Transverse colon (tissue), 4 donors: ENCODE measurements around the gene TSPAN9. TPM values are rescaled to one million over a fixed set of nuclear protein-coding genes. Genes with fewer than 3 reads are reported as not detected.

Experiments used
- DNase-seq: peaks from one replicate; pipeline ENCODE4 v3.0.0-alpha.2; 2019
- H3K27ac ChIP-seq, 4 donors: fragments of 200-600 bp; sonication (generic); 2 replicates each; pipeline ENCODE4 v1.5.1; 2016 to 2018; ENCODE audit warnings: inconsistent platforms in 4 of 4
- H3K27me3 ChIP-seq: fragments of 200-600 bp; sonication (generic); 2 replicates; pipeline ENCODE4 v1.5.1; 2017; ENCODE audit warnings: inconsistent platforms
- H3K36me3 ChIP-seq, 4 donors: fragments of 200-600 bp; sonication (generic); 2 replicates each; pipeline ENCODE4 v1.5.1; 2017 to 2019; ENCODE audit warnings: inconsistent platforms in 4 of 4
- H3K4me1 ChIP-seq, 4 donors: fragments of 200-600 bp; sonication (generic); 2 replicates each; pipeline ENCODE4 v1.5.1; 2017 to 2020; ENCODE audit warnings: inconsistent platforms in 4 of 4
- H3K4me3 ChIP-seq, 4 donors: fragments of 200-600 bp; sonication (generic); 1 replicate in 1 of 4; 2 replicates in 3 of 4; pipeline versions ENCODE4 v1.5.1 to v1.6.1; 2017 to 2019; ENCODE audit warnings: inconsistent platforms in 4 of 4
- H3K9me3 ChIP-seq, 2 donors: fragments of 200-600 bp; sonication (generic); 2 replicates each; pipeline ENCODE4 v1.5.1; 2017 to 2019; ENCODE audit warnings: inconsistent platforms in 2 of 2
- EP300 ChIP-seq: sonication (generic); formaldehyde crosslinking; IDR thresholded peaks from one replicate; pipeline ENCODE4 v1.6.1; 2017; ENCODE audit warnings: antibody characterized with exemption, low read depth
- POLR2A ChIP-seq: fragments of 450-650 bp; IDR thresholded peaks from one replicate; pipeline ENCODE4 v1.6.1; 2016; ENCODE audit warnings: antibody characterized with exemption, mild to moderate bottlenecking, moderate library complexity
- POLR2AphosphoS5 ChIP-seq, 3 donors: sonication (generic); formaldehyde crosslinking; IDR thresholded peaks; one replicate each; pipeline ENCODE4 v1.6.1; 2016; ENCODE audit warnings: antibody characterized with exemption in 3 of 3
- WGBS, 2 donors: methylation state at CpG; one replicate each; pipeline ENCODE4 v1.1.5; 2018; ENCODE audit warnings: low coverage in 1 of 2; 5-methylcytosine and 5-hydroxymethylcytosine counted together
- in situ Hi-C, 4 donors: fragments of 200-750 bp; cut with MboI; loops; one replicate each; pipeline versions ENCODE4 v1.15.0 to v1.15.1; 2017; ENCODE audit warnings: low sequenced_read_pairs in 3 of 4, low pct_ligation_motif_present in 1 of 4, low pct_unique_long_range_greater_than_20kb in 1 of 4
- intact Hi-C: fragments of 100-400 bp; cut with DNase I; formaldehyde crosslinking; loops from one replicate; pipeline ENCODE4 v1.15.1; 2023; ENCODE audit warnings: low total_unique reads
- total RNA-seq, 4 donors: library from RNA; depleted of rRNA; stranded (reverse); fragments of >200 nt; gene quantifications; one replicate each; pipeline ENCODE4 v1.1.0, GENCODE V29; 2016
- TF ChIP-seq, protein P1 (sequence below), 5 experiments: fragments of 200-600 bp in 3 of 5; fragments of 450-650 bp in 2 of 5; sonication (generic) in 3 of 5; IDR thresholded peaks; 1 replicate in 2 of 5; 2 replicates in 3 of 5; pipeline ENCODE4 v1.5.1; 2016 to 2017; ENCODE audit warnings: antibody characterized with exemption in 5 of 5, inconsistent platforms in 3 of 5, mild to moderate bottlenecking in 2 of 5, moderate library complexity in 1 of 5

Gene TSPAN9
- total RNA-seq, 4 donors from 2014 or later = 4.2 to 9.3 (median 6.1) TPM

GRCh38 chr12:3103806-3104205, 26.6 kb downstream of the TSPAN9 start:
- H3K4me3 ChIP-seq = no peak overlapping the region
- no peaks in the 10 kb centered on the region for H3K27me3 ChIP-seq
- 40 to 73% methylated on average over 1 to 7 of the region's 7 CpGs for WGBS, 2 donors
- H3K9me3 ChIP-seq = no peaks in the 10 kb centered on the region
- no peaks in the 10 kb centered on the region for H3K36me3 ChIP-seq
- peaks cover 0 to 13% (median 3%) of the 10 kb centered on the region in 4 donors for H3K4me1 ChIP-seq
- H3K27ac ChIP-seq = no peak overlapping the region
- in situ Hi-C loops (no loop called here), intact Hi-C loops (no loop called here)
- TF ChIP-seq POLR2A (no peak), EP300 (no peak), POLR2AphosphoS5 (IDR thresholded peaks at IDR 0.05) (no peak)
- TF ChIP-seq, protein P1, sequence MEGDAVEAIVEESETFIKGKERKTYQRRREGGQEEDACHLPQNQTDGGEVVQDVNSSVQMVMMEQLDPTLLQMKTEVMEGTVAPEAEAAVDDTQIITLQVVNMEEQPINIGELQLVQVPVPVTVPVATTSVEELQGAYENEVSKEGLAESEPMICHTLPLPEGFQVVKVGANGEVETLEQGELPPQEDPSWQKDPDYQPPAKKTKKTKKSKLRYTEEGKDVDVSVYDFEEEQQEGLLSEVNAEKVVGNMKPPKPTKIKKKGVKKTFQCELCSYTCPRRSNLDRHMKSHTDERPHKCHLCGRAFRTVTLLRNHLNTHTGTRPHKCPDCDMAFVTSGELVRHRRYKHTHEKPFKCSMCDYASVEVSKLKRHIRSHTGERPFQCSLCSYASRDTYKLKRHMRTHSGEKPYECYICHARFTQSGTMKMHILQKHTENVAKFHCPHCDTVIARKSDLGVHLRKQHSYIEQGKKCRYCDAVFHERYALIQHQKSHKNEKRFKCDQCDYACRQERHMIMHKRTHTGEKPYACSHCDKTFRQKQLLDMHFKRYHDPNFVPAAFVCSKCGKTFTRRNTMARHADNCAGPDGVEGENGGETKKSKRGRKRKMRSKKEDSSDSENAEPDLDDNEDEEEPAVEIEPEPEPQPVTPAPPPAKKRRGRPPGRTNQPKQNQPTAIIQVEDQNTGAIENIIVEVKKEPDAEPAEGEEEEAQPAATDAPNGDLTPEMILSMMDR (IDR thresholded peaks at IDR 0.05) = no peak
- no peak for DNase-seq

GRCh38 chr12:3105690-3106479, 28.7 kb downstream of the TSPAN9 start:
- intact Hi-C loops = no loop called here
- H3K27me3 ChIP-seq = no peaks in the 10 kb centered on the region
- in situ Hi-C loops = no loop called here
- H3K4me3 ChIP-seq = no peak overlapping the region
- H3K27ac ChIP-seq = no peak overlapping the region
- no peaks in the 10 kb centered on the region for H3K9me3 ChIP-seq
- peaks cover 0 to 13% (median 3%) of the 10 kb centered on the region in 4 donors for H3K4me1 ChIP-seq
- no peak for DNase-seq
- TF ChIP-seq POLR2AphosphoS5 (IDR thresholded peaks at IDR 0.05) (no peak), POLR2A (no peak), EP300 (no peak)
- TF ChIP-seq, protein P1 (IDR thresholded peaks at IDR 0.05) = no peak
- no peaks in the 10 kb centered on the region for H3K36me3 ChIP-seq
- WGBS, 2 donors = 90 to 91% methylated on average over 20 to 29 of the region's 29 CpGs

GRCh38 chr12:3106579-3106978, 29.4 kb downstream of the TSPAN9 start:
- no peak for TF ChIP-seq POLR2A
- TF ChIP-seq, protein P1 (IDR thresholded peaks at IDR 0.05) = no peak
- TF ChIP-seq EP300 = no peak
- TF ChIP-seq POLR2AphosphoS5 (IDR thresholded peaks at IDR 0.05) = no peak

GRCh38 chr12:3107071-3107583, 29.9 kb downstream of the TSPAN9 start:
- H3K4me1 ChIP-seq = peaks cover 0 to 11% (median 3%) of the 10 kb centered on the region in 4 donors

More at GRCh38 chr12:3106579-3106978, 29.4 kb downstream of the TSPAN9 start:
- 20 to 70% methylated on average over 1 to 7 of the region's 7 CpGs for WGBS, 2 donors
- Histone ChIP-seq H3K4me3 (no peak overlapping the region), H3K4me1 (peaks cover 0 to 13% (median 3%) of the 10 kb centered on the region in 4 donors), H3K27ac (no peak overlapping the region), H3K9me3 (no peaks in the 10 kb centered on the region), H3K36me3 (no peaks in the 10 kb centered on the region), H3K27me3 (no peaks in the 10 kb centered on the region)
- intact Hi-C loops (no loop called here), in situ Hi-C loops (no loop called here)
- DNase-seq = no peak

More at GRCh38 chr12:3107071-3107583, 29.9 kb downstream of the TSPAN9 start:
- H3K36me3 ChIP-seq = no peaks in the 10 kb centered on the region
- in situ Hi-C loops (no loop called here), intact Hi-C loops (no loop called here)
- no peak for TF ChIP-seq POLR2AphosphoS5 (IDR thresholded peaks at IDR 0.05)
- no peak for TF ChIP-seq POLR2A
- TF ChIP-seq, protein P1 (IDR thresholded peaks at IDR 0.05) = no peak
- TF ChIP-seq EP300 = no peak
- DNase-seq = no peak
- H3K9me3 ChIP-seq = no peaks in the 10 kb centered on the region
- H3K4me3 ChIP-seq = no peak overlapping the region
- no peaks in the 10 kb centered on the region for H3K27me3 ChIP-seq
- WGBS, 2 donors = 83% methylated on average over 14 of the region's 14 CpGs; no CpG with 5 or more reads in 1 of the 2 donors
- H3K27ac ChIP-seq = no peak overlapping the region
